HL-60/S4 (cell line): Measurements from ENCODE around the gene MYO1E.

Experiments
- in situ Hi-C: fragments of 300-500 bp; cut with MboI; formaldehyde crosslinking; loops from 2 replicates; pipeline ENCODE4 v1.14.3; 2022; ENCODE audit warnings: low sequenced_read_pairs

Gene MYO1E

DNA sequence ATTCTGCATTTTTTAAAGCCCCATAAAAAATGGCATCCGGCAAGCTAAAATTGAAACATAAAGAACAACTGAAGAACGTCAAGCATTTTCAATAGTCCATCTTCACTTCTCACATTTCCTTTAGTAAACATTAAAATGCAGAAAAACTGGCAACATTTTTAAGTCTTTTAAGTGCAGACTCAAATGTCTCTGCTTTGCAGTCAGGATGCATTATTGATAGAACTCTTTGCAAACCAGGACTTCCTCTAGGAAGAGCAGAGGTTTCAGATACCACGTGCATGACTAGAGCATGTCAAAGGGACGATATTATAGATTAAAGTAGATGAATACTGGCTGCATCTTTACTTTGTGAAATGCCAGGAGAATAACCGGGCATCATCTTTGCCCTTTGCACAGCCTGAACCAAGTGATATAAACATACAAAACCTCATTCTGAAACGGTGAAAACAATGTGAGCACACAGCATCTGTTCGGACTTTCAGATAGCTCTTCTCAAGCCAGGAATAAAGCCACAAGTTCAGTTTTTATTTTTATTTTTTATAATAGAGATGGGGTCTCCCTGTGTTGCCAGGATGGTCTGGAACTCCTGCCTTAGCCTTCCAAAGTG, 101.0 kb downstream of the MYO1E start:
- in situ Hi-C loops = no loop called here

DNA sequence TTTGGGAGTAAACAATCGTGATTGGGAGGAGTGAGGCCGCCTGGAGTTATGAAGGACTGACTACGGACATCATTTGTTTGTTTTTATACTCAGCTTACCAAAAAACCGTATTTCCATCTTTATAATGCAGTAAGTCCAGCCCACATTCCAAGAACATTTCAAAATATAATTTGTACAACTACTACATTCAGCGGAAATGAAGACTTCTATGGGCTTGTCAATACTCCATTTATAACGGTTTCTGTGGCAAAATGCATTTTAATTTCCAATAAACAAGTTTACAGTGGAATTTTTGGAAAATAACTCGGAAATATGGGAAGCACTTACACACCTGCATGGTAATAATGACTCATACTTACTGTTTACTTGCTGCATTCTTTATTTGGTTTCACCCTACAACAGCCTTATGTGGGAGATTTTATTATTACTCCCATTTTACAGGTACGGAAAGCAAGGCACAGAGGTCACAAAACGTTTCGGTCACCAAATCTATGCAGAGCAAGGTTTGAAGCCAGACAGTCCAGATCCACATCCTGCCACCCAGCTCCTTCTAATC, 103.7 kb downstream of the MYO1E start:
- in situ Hi-C loops = no loop called here

DNA sequence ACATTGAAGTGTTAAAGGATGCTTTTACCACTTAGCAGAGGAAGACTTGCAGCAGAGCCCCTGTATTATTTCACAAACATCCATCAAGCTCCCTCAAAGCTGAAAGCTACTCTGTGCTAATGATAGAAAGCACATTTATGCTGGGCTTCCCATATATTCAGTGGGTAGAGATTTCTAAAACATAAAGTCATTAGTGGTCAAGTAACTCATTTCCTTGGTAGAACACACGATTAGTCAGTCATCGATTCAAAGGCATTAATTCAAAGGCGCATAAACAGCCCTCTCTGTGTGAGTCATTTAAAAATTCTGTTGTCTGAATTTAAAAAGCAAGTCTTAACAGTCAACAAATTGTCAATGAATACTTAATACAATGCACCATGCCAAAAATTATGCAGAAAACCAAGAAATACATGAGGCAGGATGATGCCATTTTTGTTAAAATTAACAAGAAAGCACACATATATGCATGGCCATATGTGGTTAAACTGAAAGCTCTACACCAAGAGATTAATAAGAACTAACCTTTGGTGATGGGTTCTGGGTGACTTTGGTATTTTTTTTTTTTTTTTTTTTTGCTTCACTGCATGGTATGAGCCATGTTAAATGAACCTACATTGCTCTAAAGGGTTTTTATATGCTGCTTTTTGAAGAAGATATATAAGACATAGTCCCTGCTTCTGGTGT, 104.4 kb downstream of the MYO1E start:
- in situ Hi-C loops = no loop called here

DNA sequence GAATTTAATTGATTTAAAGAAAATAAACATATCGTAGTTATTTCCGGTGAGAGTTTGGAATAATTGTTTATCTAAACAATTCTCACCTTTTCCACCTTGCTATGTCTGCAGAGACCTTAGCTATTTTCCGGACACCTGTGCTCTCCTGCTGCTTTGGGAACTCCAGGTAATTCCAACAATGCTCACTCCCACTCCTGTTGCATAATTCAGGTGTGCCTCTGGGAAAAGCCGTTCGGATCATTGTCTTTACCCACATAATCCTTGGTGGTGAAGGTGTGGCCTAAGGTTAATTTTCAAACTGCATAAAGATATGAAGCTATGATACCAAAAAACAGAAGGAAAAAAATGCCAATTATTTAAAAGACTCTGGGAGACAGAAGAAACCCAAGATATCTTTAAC, 106.6 kb downstream of the MYO1E start:
- in situ Hi-C loops = no loop called here

DNA sequence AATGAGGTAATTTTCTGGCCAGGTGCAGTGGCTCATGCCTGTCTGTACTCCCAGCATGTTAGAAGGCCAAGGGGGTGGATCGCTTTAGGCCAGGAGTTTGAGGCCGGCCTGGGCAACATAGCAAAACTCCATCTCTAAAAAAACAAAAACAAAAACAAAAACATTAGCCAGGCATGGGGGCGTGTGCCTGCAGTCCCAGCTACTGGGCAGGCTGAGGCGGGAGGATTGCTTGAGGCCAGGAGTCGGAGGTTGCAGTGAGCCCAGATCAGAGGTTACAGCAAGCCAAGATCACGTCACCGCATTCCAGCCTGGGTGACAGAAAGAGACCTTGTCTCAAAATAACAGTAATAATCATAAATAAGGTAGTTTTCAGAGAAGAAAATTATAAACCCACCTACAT, 110.4 kb downstream of the MYO1E start:
- in situ Hi-C loops = no loop called here

DNA sequence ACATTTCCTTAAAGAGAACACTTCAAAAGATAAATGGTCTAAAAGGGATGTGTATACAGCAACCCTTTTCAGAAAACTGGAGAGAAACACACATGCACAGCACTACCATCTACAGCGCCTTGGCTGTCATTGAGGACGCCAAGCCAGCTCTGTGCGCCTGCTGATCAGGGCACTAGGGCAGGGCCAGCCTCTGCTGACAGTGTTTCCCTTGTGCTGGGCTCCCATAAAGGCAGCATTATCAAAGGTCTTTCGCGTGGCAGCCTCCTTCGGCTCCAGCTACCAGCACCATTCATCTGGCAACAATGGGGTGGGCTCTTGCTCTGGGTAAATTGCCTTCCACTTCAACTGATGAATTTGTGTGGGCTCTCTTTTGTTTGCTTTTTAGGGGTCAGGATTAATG, 112.6 kb downstream of the MYO1E start:
- in situ Hi-C loops = no loop called here

DNA sequence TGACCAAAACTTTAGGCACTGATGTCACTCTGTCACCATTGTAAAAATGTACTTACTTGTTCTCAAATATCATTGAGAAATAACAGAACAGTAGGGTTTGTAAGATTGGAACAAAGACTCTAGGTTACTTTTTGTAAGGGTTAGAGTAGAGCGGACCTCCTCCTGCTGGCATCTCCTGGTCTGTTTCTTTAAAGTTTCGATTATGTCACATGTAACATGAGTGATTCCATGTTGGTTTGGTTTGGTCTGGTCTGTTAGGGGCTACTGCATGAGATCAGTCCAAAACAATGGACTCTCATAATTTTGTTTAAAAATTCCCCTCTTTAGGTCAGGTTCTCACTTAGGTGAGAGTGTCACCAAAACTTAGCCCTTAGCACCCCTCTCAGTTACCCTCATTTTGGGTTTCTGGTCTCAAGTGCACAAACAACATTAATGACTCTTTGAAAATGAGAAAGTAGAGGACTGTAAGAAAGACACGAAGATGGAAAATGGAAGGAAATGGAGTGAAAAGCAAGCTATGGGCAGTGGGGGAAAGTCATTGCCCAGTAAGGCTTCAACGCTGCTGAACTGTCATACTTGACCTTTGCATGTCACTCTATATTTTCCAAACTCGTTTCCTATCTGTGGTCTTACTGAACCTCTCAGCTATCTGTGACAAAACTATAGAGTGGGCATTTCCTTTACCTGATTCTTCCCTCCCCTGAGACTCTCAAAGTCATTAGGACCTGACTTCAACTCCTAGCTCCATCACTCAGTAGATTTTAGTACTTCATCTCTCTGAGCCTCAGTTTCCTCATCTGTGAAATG, 113.3 kb downstream of the MYO1E start:
- in situ Hi-C loops = no loop called here

DNA sequence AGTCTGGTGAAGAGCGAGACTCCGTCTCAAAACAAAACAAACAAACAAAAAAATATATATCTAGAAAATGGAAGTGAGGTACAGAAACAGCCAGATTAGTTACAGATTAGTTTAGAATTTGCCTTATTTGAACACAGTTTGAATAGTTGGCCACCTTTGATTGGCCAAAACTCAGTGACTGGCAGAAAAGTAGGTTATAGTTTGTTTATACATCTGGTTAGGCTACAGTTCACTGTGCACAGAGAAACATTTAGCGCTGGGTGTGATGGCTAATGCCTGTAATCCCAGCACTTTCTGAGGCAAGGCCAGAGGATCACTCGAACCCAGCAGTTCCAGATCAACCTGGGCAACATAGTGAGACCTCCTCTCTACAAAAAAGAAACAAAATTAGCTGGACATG, 114.4 kb downstream of the MYO1E start:
- in situ Hi-C loops = no loop called here

DNA sequence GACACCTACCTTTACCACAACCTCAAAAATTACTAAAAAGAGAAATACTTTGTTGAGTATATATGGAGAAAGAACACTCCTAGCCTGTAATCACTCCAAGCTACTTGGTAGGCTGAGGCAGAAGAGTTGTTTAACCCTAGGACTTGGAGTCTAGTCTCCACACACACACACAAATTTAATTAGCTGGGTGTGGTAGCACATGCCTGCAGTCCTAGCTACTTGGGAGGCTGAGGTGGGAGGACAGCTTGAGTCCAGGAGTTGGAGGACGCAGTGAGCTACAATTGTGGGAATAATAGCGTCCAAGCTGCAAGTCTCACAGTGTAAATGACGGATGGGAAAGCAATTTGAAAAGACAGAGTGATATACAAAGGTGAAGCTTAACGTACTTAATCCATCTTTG, 115.5 kb downstream of the MYO1E start:
- in situ Hi-C loops = no loop called here

DNA sequence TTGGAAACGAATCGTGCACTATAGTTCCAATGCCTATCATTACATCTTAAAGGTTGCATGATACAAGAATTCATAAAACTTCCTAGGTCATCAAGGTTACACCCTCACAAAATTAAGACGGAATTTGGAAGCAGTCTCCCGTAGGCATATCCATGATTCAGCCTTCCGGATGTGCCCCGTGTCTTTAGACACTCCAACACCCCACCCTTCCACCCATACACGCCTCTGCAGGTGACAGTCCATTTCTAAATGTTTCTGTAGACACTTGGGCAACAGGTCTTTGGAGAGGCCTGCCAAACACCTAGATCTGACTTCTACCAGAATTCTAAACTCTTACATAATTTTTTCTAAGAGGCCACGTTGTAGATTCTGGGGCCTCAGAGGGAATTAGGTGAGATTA, 116.2 kb downstream of the MYO1E start:
- in situ Hi-C loops = no loop called here

DNA sequence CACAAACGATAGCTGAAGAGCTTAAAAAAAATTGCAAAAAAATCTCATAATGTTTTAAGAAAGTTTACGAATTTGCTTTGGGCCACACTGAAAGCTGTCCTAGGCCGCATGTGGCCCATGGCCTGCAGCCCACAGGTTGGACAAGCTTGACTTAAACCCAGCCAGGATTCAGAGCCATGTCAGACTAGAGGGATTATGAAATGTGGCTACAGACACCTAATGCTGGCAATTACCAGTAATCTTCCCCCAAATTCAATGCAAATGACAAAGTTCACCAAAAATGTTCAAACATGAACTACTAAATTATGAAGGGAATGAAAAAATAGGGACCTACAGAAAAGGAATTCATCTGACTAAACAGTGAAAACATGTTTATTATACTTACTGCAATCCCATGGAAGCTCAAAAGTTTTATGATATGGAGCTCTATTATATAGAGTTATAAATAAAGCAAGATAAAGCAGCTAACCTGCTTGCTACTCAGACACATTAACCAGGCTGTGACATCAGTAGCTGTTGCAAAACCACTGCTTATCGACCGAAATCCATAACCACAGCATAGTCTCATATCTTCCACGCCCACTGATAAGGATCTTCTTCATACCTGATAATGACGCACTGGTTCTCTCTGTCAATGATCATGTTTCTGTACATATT, 116.9 kb downstream of the MYO1E start:
- in situ Hi-C loops = no loop called here

DNA sequence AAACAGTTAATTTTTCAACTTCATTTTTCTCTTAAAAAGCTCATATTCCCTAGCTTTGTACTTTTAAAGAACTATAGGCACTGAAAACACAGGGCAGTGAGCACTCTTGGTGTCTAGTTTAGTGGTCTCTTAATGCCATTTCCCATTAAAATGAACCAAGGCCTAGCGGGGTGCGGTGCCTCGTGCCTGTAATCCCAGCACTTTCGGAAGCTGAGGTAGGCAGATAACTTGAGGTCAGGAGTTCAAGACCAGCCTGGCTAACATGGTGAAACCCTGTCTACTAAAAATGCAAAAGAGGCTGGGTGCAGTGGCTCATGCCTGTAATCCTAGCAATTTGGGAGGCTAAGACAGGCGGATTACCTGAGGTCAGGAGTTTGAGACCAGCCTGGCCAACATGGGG, 120.5 kb downstream of the MYO1E start:
- in situ Hi-C loops = no loop called here

DNA sequence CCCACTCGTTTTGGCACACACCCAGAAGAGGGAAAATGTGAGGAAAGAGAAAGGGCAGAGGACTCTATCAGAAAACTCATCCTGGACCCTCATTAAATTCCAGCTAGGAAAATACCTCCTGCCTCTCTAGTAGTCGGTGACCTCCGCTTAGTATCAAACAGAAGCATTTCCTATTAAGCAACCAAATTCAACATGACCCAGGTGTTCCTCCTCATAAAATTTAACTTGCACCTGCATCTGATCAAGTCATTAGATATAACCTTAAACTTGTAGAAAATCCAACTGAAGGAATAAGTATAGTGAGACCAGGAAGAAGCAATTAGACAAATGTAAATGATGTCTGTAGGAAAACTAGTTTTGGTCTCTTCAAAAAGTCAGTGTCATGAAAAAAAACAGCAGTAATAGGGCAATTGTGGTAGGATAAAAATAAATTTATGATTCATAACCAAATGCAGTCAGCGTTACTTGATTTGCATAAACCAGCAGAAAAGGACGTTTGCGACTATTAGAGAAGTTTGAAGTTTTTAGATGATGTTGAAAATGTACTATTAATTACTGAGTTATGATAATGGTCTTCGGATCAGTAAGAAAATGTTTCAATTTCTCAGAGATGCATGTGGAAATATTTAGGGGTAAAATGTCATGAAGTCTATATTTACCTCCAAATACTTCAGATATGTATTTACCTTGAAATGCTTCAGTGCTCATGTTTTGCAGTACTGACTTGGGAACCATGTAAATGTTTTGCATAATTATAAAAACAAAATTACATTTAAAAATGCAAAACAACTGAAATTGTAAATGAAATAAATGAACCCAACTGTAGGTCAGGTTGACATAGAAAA, 121.4 kb downstream of the MYO1E start:
- in situ Hi-C loops = no loop called here

DNA sequence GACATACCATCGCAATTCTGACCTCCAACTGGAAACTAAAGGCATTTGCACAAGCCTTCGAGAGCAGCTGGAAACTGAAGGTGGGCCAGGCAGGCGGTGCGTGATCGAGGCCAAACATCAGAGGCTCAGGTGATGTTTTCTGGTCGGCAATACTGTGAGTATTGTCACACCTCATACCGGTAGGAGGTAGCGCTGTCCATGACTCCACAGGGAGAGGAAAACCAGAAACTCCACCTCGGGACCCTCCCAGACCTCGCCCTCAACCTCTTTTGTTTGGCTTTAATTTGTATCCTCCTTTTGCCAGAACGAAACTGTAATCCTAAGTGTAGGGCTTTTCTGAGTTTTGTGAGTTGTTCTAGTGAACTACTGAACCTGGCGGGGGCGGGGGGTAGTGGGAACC, 122.4 kb downstream of the MYO1E start:
- in situ Hi-C loops = no loop called here

DNA sequence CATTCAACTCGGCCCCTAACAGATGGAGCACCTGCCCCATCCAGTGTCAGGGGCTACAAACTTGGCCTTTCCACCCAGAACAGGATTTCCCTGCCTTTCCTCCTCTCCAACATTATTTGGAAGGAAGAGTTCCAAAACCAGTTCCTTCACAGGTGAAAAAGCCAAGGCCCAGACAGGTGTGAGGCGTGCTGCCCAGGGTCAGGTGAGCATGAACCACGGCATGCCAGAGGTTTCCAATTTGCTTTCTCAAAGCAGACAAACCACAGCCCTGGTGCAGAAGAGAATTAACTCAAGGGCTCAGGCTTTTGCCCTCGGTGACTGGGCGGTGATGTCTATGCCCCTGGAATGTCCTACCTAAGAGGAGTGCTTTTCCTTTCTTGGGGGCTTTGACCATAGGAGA, 122.9 kb downstream of the MYO1E start:
- in situ Hi-C loops = no loop called here

DNA sequence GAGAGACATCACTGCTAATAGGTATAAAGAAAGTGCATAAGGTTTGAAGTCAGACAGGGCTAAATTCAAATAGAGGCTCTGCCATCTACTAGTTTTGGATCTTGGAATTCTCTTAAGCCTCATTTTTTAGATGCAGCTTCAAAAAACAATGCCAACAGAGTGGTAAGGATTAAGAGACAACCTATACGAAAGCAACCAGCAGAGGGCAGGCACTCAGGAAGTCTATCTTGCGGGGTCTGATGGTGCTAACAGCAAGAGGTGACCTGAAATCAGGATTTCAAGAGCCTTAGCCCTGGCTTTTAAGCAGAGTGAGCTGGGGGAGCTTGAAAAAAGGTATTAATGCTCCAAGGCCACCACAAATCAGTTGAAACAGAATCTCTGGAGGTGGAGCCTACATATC, 125.3 kb downstream of the MYO1E start:
- in situ Hi-C loops = no loop called here

DNA sequence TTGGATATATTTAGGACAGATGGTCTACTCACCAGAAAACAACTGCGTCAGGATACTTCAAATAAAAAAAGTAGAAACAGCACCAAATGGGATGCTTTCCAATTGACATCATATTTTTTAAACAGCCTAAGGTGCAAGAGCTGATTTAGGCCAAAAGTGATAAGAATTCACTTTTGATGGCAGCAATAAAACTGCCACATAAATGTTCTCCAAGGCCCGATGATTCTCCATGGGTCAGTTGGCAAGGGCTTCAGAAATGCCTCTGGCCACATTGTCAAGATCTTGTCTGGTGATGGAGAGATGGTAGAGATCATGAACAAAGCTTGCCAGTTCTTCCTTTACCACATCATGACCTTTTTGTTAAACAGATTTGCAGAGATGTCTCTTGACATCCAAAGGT, 127.1 kb downstream of the MYO1E start:
- in situ Hi-C loops = no loop called here

DNA sequence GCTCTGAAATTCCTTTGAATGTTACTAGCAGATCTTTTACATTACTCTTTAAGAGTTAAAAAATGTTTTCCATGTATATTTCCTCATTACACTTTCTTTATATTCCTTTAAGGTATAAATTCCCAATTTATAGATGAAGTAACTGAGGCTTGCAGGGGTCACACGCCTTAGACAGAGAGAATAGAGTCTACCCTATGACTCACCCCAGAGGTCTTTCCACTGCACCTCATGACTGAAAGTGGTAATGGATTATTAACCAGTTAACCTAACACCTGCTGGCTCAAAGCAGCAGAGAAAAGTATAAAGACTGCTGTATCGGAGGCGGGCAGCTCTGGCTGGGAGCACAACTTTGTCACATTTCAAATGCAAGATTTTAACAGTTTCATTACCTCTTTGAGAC, 128.3 kb downstream of the MYO1E start:
- in situ Hi-C loops = no loop called here

DNA sequence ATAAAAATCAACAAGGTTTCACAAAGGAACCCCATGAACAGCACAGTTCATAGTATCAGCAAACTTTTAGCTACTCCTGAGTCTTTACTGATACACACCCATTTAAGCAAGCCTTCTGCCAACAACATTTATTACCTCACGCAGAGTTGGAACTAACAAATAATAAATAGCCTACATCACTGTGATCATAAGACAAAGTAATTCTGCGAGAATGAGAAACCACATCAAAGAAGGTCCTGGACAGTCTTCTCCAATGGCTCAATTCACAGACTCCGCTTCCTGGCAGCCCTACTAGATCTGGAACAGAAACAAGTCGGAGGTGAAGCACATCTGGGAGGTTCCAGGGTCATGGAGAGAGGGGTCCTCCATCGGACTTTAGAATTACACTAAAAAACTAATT, 129.0 kb downstream of the MYO1E start:
- in situ Hi-C loops = no loop called here

DNA sequence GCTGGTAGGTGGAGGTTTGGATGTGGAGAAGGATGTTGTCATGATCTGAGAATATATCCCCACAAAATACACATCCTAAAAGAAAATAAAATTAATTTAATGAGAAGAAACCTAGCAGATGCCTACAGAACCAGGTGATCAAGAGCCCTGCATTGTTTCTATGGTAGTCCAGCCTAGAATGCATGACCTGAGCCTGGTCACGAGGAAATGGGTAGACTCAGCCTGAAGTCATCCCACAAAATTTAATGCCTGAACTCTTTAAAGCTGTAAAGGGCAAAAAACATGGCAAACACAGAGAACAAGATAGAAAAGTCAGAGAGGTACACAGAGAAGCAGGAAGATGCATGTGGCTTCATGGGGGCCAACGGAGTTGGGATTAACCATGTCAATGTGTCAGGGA, 130.0 kb downstream of the MYO1E start:
- in situ Hi-C loops = no loop called here

DNA sequence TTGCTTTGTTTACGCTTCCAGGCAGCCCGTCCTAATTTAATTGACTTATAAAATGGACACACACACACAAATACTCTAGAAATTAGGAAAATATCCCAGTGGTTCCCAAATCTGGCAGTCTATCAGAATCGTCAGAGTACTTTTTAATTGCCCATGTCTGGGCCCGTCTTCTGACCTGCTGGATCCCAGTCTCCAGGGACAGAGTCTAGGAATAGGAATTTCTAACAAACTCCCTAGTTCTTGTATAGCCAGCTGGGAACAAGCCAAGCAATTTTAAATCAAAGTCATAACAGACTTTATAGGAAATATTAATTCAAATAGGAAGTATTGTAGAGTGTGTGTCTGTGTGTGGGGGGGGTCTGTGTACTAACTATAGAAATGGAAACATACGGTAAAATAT, 132.6 kb downstream of the MYO1E start:
- in situ Hi-C loops = no loop called here
